RWPE1 (cell line): ENCODE data around the gene SMTN.
A peak's percentile ranks its signal among the peaks of the same experiment; 100 is the strongest.
"Not testable (repeated sequence)": the region's sequence is repeated elsewhere in the genome, so short reads cannot be mapped to it uniquely, and the experiment has no call there.

Experiments used
- CTCF ChIA-PET: fragments of 350-600 bp; sonication (Branson Sonifier 250); formaldehyde crosslinking; extraction: SDS; loops from one replicate; lab custom pipeline; 2021; lab: Yijun Ruan, JAX
- POLR2A ChIA-PET: fragments of 400-600 bp; formaldehyde crosslinking; extraction: SDS; loops from one replicate; lab custom pipeline; 2020; ENCODE audit warnings: antibody characterized with exemption; ENCODE audit not compliant: low non-redundant PET; lab: Yijun Ruan, JAX
- DNase-seq: peaks from one replicate; pipeline ENCODE4 v3.0.0; 2012; ENCODE audit warnings: low spot score
- H3K27ac ChIP-seq: fragments of 450-650 bp; 2 replicates; pipeline ENCODE4 v1.5.1; 2017
- TF ChIP-seq, protein P1 (sequence below): fragments of 450-650 bp; conservative IDR thresholded peaks from 2 replicates; pipeline ENCODE4 v1.5.1; 2017; ENCODE audit warnings: low read depth, mild to moderate bottlenecking

The SMTN gene

DNA sequence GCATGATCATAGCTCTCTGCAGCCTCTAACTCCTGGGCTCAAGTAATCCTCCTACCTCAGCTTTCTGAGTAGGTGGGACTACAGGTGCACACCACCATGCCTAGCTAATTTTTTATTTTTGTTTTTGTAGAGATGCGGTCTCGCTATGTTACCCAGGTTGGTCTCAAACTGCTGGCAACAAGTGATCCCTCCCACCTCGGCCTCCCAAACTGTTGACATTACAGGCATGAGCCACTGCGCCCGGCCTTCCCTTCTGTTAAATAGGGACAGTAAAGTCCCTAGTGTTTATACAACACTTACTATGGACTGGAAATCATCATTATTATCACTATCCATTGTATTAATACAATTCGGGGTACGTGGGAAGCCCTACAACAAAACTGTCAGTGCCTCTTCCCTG is 13.6 kb downstream of the SMTN start:
- CTCF ChIA-PET = interaction anchor here (1.7 kb wide), 1 partner anchor 10 kb away, joined by 4 read pairs; no protein-coding TSS in a partner anchor

DNA sequence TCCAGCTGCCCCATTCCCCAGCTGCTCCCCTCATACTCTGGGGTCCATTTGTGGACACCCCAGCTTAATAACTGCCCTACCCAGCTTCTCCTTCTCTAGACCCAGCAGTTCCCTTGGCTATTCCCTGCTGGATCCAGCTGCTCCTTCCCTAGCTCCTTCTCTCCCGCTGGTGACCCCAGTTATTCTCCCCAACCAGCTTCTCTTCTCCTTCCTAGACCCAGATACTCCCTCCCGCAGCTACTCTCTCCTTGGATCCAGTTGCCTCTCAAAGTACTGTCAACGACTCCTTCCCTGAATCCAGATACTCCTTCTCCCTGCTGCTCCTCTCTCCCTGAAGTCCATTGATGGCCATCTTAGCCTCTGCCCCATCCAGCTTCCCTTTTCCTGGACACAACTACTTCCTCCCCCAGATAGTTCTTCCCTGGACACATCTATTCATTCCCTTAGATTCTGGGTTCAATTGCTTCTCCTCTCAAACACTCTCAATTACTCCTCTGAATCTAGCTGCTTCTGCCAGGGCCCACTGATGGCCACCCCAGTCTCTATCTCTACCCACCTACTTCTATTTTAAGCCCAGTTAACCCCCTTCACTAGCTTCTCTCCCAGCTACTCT is 14.6 kb downstream of the SMTN start:
- no peak for DNase-seq
- no peak overlapping the region for H3K27ac ChIP-seq
- TF ChIP-seq, protein P1, sequence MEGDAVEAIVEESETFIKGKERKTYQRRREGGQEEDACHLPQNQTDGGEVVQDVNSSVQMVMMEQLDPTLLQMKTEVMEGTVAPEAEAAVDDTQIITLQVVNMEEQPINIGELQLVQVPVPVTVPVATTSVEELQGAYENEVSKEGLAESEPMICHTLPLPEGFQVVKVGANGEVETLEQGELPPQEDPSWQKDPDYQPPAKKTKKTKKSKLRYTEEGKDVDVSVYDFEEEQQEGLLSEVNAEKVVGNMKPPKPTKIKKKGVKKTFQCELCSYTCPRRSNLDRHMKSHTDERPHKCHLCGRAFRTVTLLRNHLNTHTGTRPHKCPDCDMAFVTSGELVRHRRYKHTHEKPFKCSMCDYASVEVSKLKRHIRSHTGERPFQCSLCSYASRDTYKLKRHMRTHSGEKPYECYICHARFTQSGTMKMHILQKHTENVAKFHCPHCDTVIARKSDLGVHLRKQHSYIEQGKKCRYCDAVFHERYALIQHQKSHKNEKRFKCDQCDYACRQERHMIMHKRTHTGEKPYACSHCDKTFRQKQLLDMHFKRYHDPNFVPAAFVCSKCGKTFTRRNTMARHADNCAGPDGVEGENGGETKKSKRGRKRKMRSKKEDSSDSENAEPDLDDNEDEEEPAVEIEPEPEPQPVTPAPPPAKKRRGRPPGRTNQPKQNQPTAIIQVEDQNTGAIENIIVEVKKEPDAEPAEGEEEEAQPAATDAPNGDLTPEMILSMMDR = no peak
- ChIA-PET CTCF (interaction anchor here (1.7 kb wide), 1 partner anchor 11 kb away, joined by 4 read pairs; no protein-coding TSS in a partner anchor), POLR2A (no interaction called here)

More for the DNA sequence above, 13.6 kb downstream of the SMTN start:
- TF ChIP-seq, protein P1 = no peak
- POLR2A ChIA-PET = no interaction called here
- no peak for DNase-seq
- H3K27ac ChIP-seq = no peak overlapping the region

DNA sequence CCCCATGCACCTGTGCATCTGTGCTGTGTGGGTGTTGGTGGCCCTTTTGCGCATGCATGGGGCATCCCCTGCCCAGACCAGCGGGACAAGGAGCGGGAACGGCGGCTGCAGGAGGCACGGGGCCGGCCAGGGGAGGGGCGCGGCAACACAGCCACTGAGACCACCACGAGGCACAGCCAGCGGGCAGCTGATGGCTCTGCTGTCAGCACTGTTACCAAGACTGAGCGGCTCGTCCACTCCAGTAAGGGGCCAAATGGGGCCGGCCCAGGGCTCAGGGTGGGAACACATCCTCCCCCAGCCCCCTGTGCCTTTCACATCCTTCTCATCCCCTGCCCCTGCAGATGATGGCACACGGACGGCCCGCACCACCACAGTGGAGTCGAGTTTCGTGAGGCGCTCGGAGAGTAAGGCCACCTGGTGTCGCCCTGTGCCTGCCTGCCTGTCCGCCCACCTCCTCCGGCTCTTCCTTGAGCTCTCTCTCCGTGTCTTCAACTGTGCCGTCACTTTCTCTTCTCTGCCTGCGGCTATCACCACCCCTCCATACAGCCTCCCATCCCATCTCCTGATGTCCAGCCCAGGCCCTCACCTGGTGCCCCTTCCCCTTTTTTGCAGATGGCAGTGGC is 15.7 kb downstream of the SMTN start:
- no peak for DNase-seq
- H3K27ac ChIP-seq = no peak overlapping the region
- TF ChIP-seq, protein P1 = no peak
- ChIA-PET POLR2A (no interaction called here), CTCF (no interaction called here)

DNA sequence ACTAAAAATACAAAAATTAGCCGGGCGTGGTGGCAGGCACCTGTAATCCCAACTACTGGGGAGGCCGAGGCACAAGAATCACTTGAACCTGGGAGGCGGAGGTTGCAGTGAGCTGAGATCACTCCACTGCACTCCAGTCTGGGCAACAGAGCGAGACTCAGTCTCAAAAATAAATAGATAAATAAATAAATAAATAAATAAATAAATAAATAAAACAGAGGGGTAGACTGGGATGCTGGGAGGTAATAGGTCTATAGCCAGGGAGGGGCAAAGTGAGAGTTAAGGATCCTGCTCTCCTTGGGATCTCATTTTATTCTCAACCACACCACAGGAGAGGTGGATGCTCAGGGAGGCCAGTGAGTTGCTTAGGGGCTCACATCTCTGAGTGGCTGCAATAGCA is 16.4 kb downstream of the SMTN start:
- H3K27ac ChIP-seq, CTCF ChIA-PET, DNase-seq, POLR2A ChIA-PET: not testable (repeated sequence)

DNA sequence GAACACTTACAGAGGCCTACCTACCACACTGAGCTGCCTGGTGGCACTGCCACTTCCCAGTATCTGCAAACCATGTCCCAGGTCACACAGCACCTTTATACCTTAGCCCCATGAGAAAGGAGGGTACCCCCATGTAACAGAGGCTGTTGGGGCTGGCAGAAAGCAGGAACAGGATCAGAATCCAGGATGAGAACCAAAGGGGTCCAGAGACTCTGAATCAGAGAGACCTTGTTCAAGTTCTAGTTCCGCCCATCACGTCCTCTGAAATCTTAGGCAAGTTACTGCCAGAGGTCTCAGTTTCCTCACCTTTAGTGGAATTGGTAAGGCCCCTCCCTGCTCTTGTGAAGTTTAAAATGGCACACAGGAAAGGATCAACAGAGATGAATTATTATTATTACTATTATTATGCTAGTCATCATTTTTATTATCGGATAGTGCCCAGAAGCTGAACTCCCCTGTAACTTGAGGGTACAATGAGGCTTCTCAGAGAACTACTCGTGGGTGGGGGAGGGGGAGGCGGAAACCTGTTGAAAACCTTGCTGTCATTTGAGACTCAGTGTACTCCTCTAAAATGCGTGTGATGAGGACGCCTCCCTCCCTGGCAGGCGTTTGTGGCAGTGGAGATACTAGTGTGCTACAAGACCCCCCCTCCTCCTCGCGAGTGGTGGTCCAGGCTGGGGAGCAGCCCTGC is 17.0 kb downstream of the SMTN start:
- ChIA-PET CTCF (no interaction called here), POLR2A (no interaction called here)
- no peak for DNase-seq
- peak overlapping the region; percentile 69; the same call in 1 of the 2 replicates for H3K27ac ChIP-seq
- TF ChIP-seq, protein P1 = no peak

DNA sequence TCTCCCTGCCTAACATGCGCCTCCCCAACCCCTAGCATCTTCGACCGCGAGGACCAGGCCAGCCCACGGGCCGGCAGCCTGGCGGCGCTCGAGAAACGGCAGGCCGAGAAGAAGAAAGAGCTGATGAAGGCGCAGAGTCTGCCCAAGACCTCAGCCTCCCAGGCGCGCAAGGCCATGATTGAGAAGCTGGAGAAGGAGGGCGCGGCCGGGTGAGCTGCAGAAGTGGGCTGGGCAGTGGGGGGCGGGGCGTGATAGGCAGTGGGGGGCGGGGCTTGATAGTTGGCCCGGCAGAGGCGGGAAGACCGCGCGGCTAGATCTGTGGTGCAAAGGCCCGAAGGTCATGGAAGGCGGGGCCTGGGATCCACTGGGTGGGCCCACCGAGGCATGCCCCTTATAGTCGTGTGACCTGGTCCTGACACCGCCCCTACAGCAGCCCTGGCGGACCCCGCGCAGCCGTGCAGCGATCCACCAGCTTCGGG is 17.6 kb downstream of the SMTN start:
- ChIA-PET POLR2A (no interaction called here), CTCF (no interaction called here)
- TF ChIP-seq, protein P1 = no peak
- H3K27ac ChIP-seq = peak overlapping the region; percentile 69
- no peak for DNase-seq
